ENCODE results near the gene COPS2.

COPS2 gene

GRCh38 chr15:49101536-49101935, 53.9 kb downstream of the COPS2 start:
- DNase-seq (ENCODE audit: low read depth): peak; percentile 46
- no peak overlapping the region for H3K4me3 ChIP-seq (ENCODE audit: low read length)
- H3K36me3 ChIP-seq (ENCODE audit: control insufficient read depth, insufficient read depth, low read length, severe bottlenecking): peaks cover 40% of the 10 kb centered on the region
- no peaks in the 10 kb centered on the region for H3K9me3 ChIP-seq (ENCODE audit: control insufficient read depth, low read length)
- H3K9ac ChIP-seq (ENCODE audit: low read length): no peak overlapping the region
- no peaks in the 10 kb centered on the region for H3K27me3 ChIP-seq (replicated peaks; ENCODE audit: control insufficient read depth, insufficient read depth, low read length)
- H3K4me1 ChIP-seq (ENCODE audit: control insufficient read depth, insufficient read depth, low read length): peaks cover 33% of the 10 kb centered on the region

DNA sequence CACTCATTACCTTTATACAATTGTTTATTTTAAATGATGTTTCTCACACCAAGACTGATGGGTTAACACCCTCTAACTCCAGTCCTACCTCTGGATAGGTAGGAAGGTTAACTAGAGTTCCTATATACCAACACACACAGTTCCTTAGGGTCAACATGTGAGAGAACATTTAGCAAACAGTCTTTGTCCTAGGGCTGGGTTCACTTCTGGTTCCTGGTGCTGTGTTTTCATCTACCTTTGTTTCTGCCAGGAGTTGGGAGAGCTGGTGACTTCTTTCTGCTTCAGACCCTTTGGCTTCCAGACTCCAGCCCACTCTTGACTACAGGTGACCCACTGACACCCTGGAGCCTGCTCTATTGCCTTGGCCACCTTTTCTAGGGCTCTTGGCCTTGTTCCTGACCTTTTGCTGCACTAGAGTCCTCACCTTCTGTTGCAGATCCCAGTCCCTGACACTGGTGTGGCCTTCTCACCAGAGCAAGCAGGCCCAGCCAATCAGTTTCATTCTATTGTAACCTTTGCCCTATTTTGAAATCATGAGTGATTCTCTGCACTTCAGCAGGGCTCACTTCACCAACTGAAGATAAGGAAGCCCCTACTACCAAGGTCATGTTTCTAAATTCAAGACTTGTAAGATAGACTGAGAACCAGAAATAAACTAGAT, 59.2 kb downstream of the COPS2 start:
- Histone ChIP-seq H3K4me3 (ENCODE audit: low read length) (no peak overlapping the region), H3K36me3 (ENCODE audit: control insufficient read depth, insufficient read depth, low read length, severe bottlenecking) (peaks cover 15% of the 10 kb centered on the region), H3K27me3 (replicated peaks; ENCODE audit: control insufficient read depth, insufficient read depth, low read length) (no peaks in the 10 kb centered on the region), H3K9me3 (ENCODE audit: control insufficient read depth, low read length) (no peaks in the 10 kb centered on the region), H3K4me1 (ENCODE audit: control insufficient read depth, insufficient read depth, low read length) (peaks cover 22% of the 10 kb centered on the region), H3K9ac (ENCODE audit: low read length) (no peak overlapping the region)
- no peak for DNase-seq (ENCODE audit: low read depth)

DNA sequence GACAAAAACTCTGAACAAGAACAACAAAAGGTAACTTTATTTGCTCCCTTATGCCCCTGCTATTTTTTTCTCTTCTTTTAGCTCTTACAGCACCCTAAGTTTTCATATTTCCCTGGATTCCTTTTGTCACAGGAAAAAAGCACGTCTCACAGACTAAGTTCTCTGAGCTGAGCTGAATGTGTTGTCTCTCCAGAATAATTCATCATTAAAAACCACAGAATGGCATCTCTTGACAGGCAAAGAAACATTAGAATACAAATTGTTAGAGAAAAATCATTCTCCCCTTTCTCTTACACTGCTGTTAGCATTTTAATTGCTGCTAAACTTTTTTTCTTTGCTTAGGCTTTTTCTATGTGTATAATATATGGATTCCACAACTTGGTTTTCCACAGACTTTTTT, 60.5 kb downstream of the COPS2 start:
- no peaks in the 10 kb centered on the region for H3K9me3 ChIP-seq (ENCODE audit: control insufficient read depth, low read length)
- no peak for DNase-seq (ENCODE audit: low read depth)
- H3K9ac ChIP-seq (ENCODE audit: low read length): no peak overlapping the region
- H3K36me3 ChIP-seq (ENCODE audit: control insufficient read depth, insufficient read depth, low read length, severe bottlenecking): peaks cover 5% of the 10 kb centered on the region
- H3K4me1 ChIP-seq (ENCODE audit: control insufficient read depth, insufficient read depth, low read length): peaks cover 9% of the 10 kb centered on the region
- H3K27me3 ChIP-seq (replicated peaks; ENCODE audit: control insufficient read depth, insufficient read depth, low read length): no peaks in the 10 kb centered on the region
- H3K4me3 ChIP-seq (ENCODE audit: low read length): no peak overlapping the region

- H3K36me3 ChIP-seq (ENCODE audit: control insufficient read depth, insufficient read depth, low read length, severe bottlenecking): peaks cover 5% of the 10 kb centered on the region
- no peaks in the 10 kb centered on the region for H3K27me3 ChIP-seq (replicated peaks; ENCODE audit: control insufficient read depth, insufficient read depth, low read length)
- DNase-seq (ENCODE audit: low read depth): no peak
- H3K4me1 ChIP-seq (ENCODE audit: control insufficient read depth, insufficient read depth, low read length): peaks cover 4% of the 10 kb centered on the region
- H3K4me3 ChIP-seq (ENCODE audit: low read length): no peak overlapping the region
- no peak overlapping the region for H3K9ac ChIP-seq (ENCODE audit: low read length)
- no peaks in the 10 kb centered on the region for H3K9me3 ChIP-seq (ENCODE audit: control insufficient read depth, low read length)
Observed at GRCh38 chr15:49093252-49094105, 61.9 kb downstream of the COPS2 start.

DNA sequence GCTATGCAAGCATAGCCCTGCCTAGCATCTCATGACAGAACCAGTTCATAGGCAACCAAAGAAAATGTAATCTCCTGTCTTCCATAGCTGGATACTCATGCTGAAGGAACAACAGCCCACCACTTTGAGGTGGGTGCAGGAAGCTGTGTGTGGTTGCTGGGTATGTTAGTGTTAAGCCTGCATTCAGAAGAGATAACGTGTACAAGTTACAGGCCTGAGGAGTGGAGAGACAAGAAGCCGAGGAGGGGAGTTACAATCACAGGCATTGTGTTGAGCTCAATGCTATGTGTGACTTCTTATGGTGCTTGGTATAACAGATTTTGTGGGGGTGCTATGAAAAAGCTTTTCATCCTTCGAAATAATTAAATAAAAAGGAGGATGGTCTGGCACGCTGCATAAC, 66.4 kb downstream of the COPS2 start:
- H3K9ac ChIP-seq (ENCODE audit: low read length): no peak overlapping the region
- no peak overlapping the region for H3K4me3 ChIP-seq (ENCODE audit: low read length)
- DNase-seq (ENCODE audit: low read depth): no peak
- H3K27me3 ChIP-seq (replicated peaks; ENCODE audit: control insufficient read depth, insufficient read depth, low read length): no peaks in the 10 kb centered on the region
- no peaks in the 10 kb centered on the region for H3K36me3 ChIP-seq (ENCODE audit: control insufficient read depth, insufficient read depth, low read length, severe bottlenecking)
- peaks cover 15% of the 10 kb centered on the region for H3K4me1 ChIP-seq (ENCODE audit: control insufficient read depth, insufficient read depth, low read length)
- H3K9me3 ChIP-seq (ENCODE audit: control insufficient read depth, low read length): no peaks in the 10 kb centered on the region

GRCh38 chr15:49085696-49086459, 69.5 kb downstream of the COPS2 start:
- no peak overlapping the region for H3K9ac ChIP-seq (ENCODE audit: low read length)
- H3K4me3 ChIP-seq (ENCODE audit: low read length): no peak overlapping the region
- H3K9me3 ChIP-seq (ENCODE audit: control insufficient read depth, low read length): no peaks in the 10 kb centered on the region
- H3K4me1 ChIP-seq (ENCODE audit: control insufficient read depth, insufficient read depth, low read length): peaks cover 27% of the 10 kb centered on the region
- H3K27me3 ChIP-seq (replicated peaks; ENCODE audit: control insufficient read depth, insufficient read depth, low read length): no peaks in the 10 kb centered on the region
- peak; percentile 69 for DNase-seq (ENCODE audit: low read depth)
- H3K36me3 ChIP-seq (ENCODE audit: control insufficient read depth, insufficient read depth, low read length, severe bottlenecking): no peaks in the 10 kb centered on the region

DNA sequence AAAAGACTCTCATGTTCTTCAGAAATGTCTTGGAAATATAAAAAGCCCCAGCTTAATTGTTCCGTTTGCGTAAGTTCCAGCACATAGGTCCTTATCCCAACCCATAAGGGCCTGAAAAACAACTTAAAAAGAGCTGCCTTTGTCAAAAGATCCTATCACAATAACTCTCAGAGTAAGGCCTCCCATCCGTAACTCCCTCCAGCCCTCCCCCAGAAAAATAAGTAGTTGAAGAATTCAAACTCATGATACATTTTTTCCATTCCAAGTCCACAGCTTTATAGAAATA, 71.2 kb downstream of the COPS2 start:
- H3K9ac ChIP-seq (ENCODE audit: low read length): no peak overlapping the region
- H3K27me3 ChIP-seq (replicated peaks; ENCODE audit: control insufficient read depth, insufficient read depth, low read length): no peaks in the 10 kb centered on the region
- no peaks in the 10 kb centered on the region for H3K36me3 ChIP-seq (ENCODE audit: control insufficient read depth, insufficient read depth, low read length, severe bottlenecking)
- no peaks in the 10 kb centered on the region for H3K9me3 ChIP-seq (ENCODE audit: control insufficient read depth, low read length)
- peaks cover 27% of the 10 kb centered on the region for H3K4me1 ChIP-seq (ENCODE audit: control insufficient read depth, insufficient read depth, low read length)
- H3K4me3 ChIP-seq (ENCODE audit: low read length): no peak overlapping the region
- no peak for DNase-seq (ENCODE audit: low read depth)

DNA sequence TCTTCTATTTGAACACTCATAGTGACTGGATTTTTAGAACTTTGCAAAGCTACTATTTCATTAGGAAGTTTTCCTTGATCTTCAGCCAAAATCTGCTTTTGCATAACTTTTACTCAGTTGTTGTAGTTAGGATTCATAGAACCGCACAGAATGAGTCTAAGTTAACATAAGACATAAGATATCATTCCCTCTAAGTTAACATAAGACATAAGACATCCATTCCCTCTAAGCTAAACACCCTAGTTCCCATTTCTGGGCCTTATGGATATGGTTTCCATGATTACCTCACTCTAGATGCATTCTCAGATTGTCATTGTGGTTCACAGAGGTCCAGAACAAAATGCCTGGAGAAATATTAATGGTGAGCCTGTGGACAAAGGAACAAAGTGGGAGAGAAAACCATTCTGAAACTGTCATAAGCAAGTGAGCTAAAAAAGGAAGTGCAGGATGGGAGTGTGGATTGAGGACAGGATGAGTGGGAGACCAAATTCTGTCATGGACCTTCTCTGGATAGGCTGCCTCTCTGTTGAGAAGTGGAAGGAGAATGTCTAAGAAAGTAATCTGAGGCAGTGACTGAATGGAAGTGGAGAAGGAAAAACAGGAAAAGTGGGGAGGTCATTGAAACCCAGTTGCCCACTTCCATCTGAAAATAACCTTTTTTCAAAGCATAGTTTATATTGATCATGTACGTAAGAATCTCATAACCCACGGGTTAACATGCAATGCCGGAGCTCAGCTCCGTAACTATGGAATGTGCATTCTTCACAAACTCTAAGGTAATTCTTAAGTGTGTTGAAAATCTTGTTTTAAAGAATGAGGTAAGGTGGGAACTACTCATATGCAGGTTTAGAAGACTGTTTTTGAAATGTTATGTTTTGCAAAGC, 71.8 kb downstream of the COPS2 start:
- H3K4me3 ChIP-seq (ENCODE audit: low read length): no peak overlapping the region
- no peak overlapping the region for H3K9ac ChIP-seq (ENCODE audit: low read length)
- H3K9me3 ChIP-seq (ENCODE audit: control insufficient read depth, low read length): no peaks in the 10 kb centered on the region

GRCh38 chr15:49082960-49083359, 72.4 kb downstream of the COPS2 start:
- H3K36me3 ChIP-seq (ENCODE audit: control insufficient read depth, insufficient read depth, low read length, severe bottlenecking): no peaks in the 10 kb centered on the region
- no peaks in the 10 kb centered on the region for H3K27me3 ChIP-seq (replicated peaks; ENCODE audit: control insufficient read depth, insufficient read depth, low read length)
- H3K4me1 ChIP-seq (ENCODE audit: control insufficient read depth, insufficient read depth, low read length): peaks cover 27% of the 10 kb centered on the region
- no peaks in the 10 kb centered on the region for H3K9me3 ChIP-seq (ENCODE audit: control insufficient read depth, low read length)
- DNase-seq (ENCODE audit: low read depth): peak; percentile 93
- no peak overlapping the region for H3K9ac ChIP-seq (ENCODE audit: low read length)
- no peak overlapping the region for H3K4me3 ChIP-seq (ENCODE audit: low read length)

More for the DNA sequence above, 71.8 kb downstream of the COPS2 start:
- H3K27me3 ChIP-seq (replicated peaks; ENCODE audit: control insufficient read depth, insufficient read depth, low read length): no peaks in the 10 kb centered on the region
- H3K36me3 ChIP-seq (ENCODE audit: control insufficient read depth, insufficient read depth, low read length, severe bottlenecking): no peaks in the 10 kb centered on the region
- DNase-seq (ENCODE audit: low read depth): peak; percentile 65
- peaks cover 27% of the 10 kb centered on the region for H3K4me1 ChIP-seq (ENCODE audit: control insufficient read depth, insufficient read depth, low read length)

- no peak for DNase-seq (ENCODE audit: low read depth)
Observed at GRCh38 chr15:49079340-49080039, 75.9 kb downstream of the COPS2 start.

More at GRCh38 chr15:49079340-49080039, 75.9 kb downstream of the COPS2 start:
- Histone ChIP-seq H3K27me3 (replicated peaks; ENCODE audit: control insufficient read depth, insufficient read depth, low read length) (no peaks in the 10 kb centered on the region), H3K4me3 (ENCODE audit: low read length) (no peak overlapping the region), H3K9me3 (ENCODE audit: control insufficient read depth, low read length) (no peaks in the 10 kb centered on the region), H3K36me3 (ENCODE audit: control insufficient read depth, insufficient read depth, low read length, severe bottlenecking) (no peaks in the 10 kb centered on the region), H3K9ac (ENCODE audit: low read length) (no peak overlapping the region), H3K4me1 (ENCODE audit: control insufficient read depth, insufficient read depth, low read length) (peaks cover 21% of the 10 kb centered on the region)

Data from adipocyte (in vitro differentiated cells).